H1 (cell line): ENCODE results near the gene RGP1. TPM values are rescaled to one million over a fixed set of nuclear protein-coding genes. Genes with fewer than 3 reads are reported as not detected.
A peak's percentile ranks its signal among the peaks of the same experiment; 100 is the strongest.

ENCODE experiments used
- CTCF ChIA-PET: fragments of 300-600 bp; sonication (Branson Sonifier 250); formaldehyde crosslinking; loops from one replicate; lab custom pipeline; 2021; ENCODE audit not compliant: partially characterized antibody; lab: Charles Lee
- POLR2A ChIA-PET: fragments of 300-600 bp; sonication (Branson Sonifier 250); formaldehyde crosslinking; loops from one replicate; lab custom pipeline; 2021; ENCODE audit warnings: inconsistent platforms; ENCODE audit not compliant: partially characterized antibody; lab: Charles Lee
- DNase-seq, 2 experiments: peaks; one replicate each; pipeline versions ENCODE4 v3.0.0 to v3.0.0-alpha.2; 2010 to 2022; ENCODE audit warnings: low spot score in 2 of 2, low read depth in 1 of 2, mixed read lengths in 1 of 2
- FAIRE-seq: peaks from 2 replicates; lab custom pipeline; 2011; peaks lifted over from hg19 to GRCh38; lab: Jason Lieb, UNC
- H2AFZ ChIP-seq: 2 replicates; pipeline ENCODE4 v1.8.1; 2012; ENCODE audit warnings: low read length, inconsistent platforms
- H2AK5ac ChIP-seq: 2 replicates; pipeline ENCODE4 v1.6.1; 2013; ENCODE audit warnings: low read depth, low read length
- H2BK120ac ChIP-seq: replicated peaks from 2 replicates; pipeline ENCODE3; 2013; ENCODE audit warnings: low read depth, low read length, inconsistent platforms
- H2BK12ac ChIP-seq: 2 replicates; pipeline ENCODE4 v1.6.1; 2013; ENCODE audit warnings: low read depth, low read length
- H2BK15ac ChIP-seq: 2 replicates; pipeline ENCODE4 v1.6.1; 2013; ENCODE audit warnings: low read length
- H2BK20ac ChIP-seq: 2 replicates; pipeline ENCODE4 v1.6.1; 2013; ENCODE audit warnings: low read length
- H2BK5ac ChIP-seq: 2 replicates; pipeline ENCODE4 v1.6.1; 2013; ENCODE audit warnings: low read depth, low read length
- H3K14ac ChIP-seq: 2 replicates; pipeline ENCODE4 v1.6.1; 2013; ENCODE audit warnings: inconsistent platforms; ENCODE audit not compliant: insufficient read length
- H3K18ac ChIP-seq: 2 replicates; pipeline ENCODE4 v1.6.1; 2013; ENCODE audit warnings: low read length; ENCODE audit errors: extremely low read depth
- H3K23ac ChIP-seq: 2 replicates; pipeline ENCODE4 v1.6.1; 2013; ENCODE audit warnings: inconsistent platforms; ENCODE audit not compliant: insufficient read length
- H3K23me2 ChIP-seq: 2 replicates; pipeline ENCODE4 v1.6.1; 2013; ENCODE audit warnings: low read depth, low read length
- H3K27ac ChIP-seq: 2 replicates; pipeline ENCODE4 v1.6.1; 2011; ENCODE audit warnings: low read depth, low read length, inconsistent platforms
- H3K27me3 ChIP-seq, 4 experiments: replicated peaks in 1 of 4; 1 replicate in 1 of 4; 2 replicates in 3 of 4; pipeline versions ENCODE4 v1.6.1 to v1.8.1; 2011 to 2013; ENCODE audit warnings: low read length in 3 of 4, mild to moderate bottlenecking in 3 of 4, inconsistent platforms in 2 of 4, mixed read lengths in 2 of 4, moderate library complexity in 1 of 4; ENCODE audit not compliant: control insufficient read depth in 3 of 4, insufficient read depth in 3 of 4; ENCODE audit errors: extremely low read depth in 1 of 4
- H3K36me3 ChIP-seq, 4 experiments: 2 replicates each; pipeline versions ENCODE4 v1.6.1 to v1.8.1; 2011 to 2013; ENCODE audit warnings: mild to moderate bottlenecking in 4 of 4, low read length in 3 of 4, moderate library complexity in 2 of 4, control low read depth in 1 of 4, inconsistent platforms in 1 of 4; ENCODE audit not compliant: insufficient read depth in 4 of 4, control insufficient read depth in 2 of 4
- H3K4ac ChIP-seq: replicated peaks from 2 replicates; pipeline ENCODE3; 2013; ENCODE audit warnings: low read length, low read depth, mixed read lengths, inconsistent platforms; ENCODE audit not compliant: insufficient read length
- H3K4me1 ChIP-seq, 4 experiments: replicated peaks in 1 of 4; 1 replicate in 1 of 4; 2 replicates in 3 of 4; pipeline versions ENCODE4 v1.6.1 to v1.8.1; 2011 to 2013; ENCODE audit warnings: low read length in 3 of 4, inconsistent platforms in 2 of 4, mixed read lengths in 1 of 4; ENCODE audit not compliant: insufficient read depth in 4 of 4, control insufficient read depth in 3 of 4
- H3K4me2 ChIP-seq, 2 experiments: 2 replicates each; pipeline versions ENCODE4 v1.6.1 to v1.8.1; 2011 to 2013; ENCODE audit warnings: low read depth in 2 of 2, low read length in 2 of 2, control low read depth in 1 of 2, inconsistent platforms in 1 of 2, mild to moderate bottlenecking in 1 of 2; ENCODE audit not compliant: insufficient read depth in 1 of 2
- H3K4me3 ChIP-seq, 4 experiments: fragments of 200-600, 300-600 bp in 1 of 4; sonication (generic), shearing (Covaris generic), sonication (Bioruptor Twin) in 1 of 4; 2 replicates each; pipeline versions ENCODE4 v1.5.1 to v1.8.1; 2011 to 2016; ENCODE audit warnings: low read length in 4 of 4, low read depth in 3 of 4, control low read depth in 2 of 4, inconsistent platforms in 2 of 4, mild to moderate bottlenecking in 2 of 4, mixed read lengths in 1 of 4, moderate library complexity in 1 of 4; ENCODE audit not compliant: insufficient read depth in 2 of 4; ENCODE audit errors: extremely low read depth in 1 of 4
- H3K56ac ChIP-seq: replicated peaks from 2 replicates; pipeline ENCODE3; 2013; ENCODE audit warnings: low read depth, mild to moderate bottlenecking, mixed read lengths, low read length, inconsistent platforms; ENCODE audit not compliant: insufficient read length
- H3K79me1 ChIP-seq: 2 replicates; pipeline ENCODE4 v1.6.1; 2013; ENCODE audit warnings: low read depth, low read length, control low read depth
- H3K79me2 ChIP-seq, 2 experiments: 2 replicates each; pipeline versions ENCODE4 v1.6.1 to v1.8.1; 2012 to 2013; ENCODE audit warnings: low read length in 2 of 2, mild to moderate bottlenecking in 2 of 2, inconsistent platforms in 1 of 2; ENCODE audit not compliant: insufficient read depth in 2 of 2, control insufficient read depth in 1 of 2
- H3K9ac ChIP-seq, 4 experiments: replicated peaks in 1 of 4; 1 replicate in 1 of 4; 2 replicates in 3 of 4; pipeline versions ENCODE4 v1.6.1 to v1.8.1; 2011 to 2013; ENCODE audit warnings: low read depth in 3 of 4, low read length in 3 of 4, control low read depth in 2 of 4, mild to moderate bottlenecking in 2 of 4, moderate library complexity in 2 of 4, inconsistent platforms in 1 of 4; ENCODE audit errors: extremely low read depth in 1 of 4
- H3K9me3 ChIP-seq, 2 experiments: 2 replicates each; pipeline versions ENCODE4 v1.6.1 to v1.8.1; 2012 to 2013; ENCODE audit warnings: mild to moderate bottlenecking in 2 of 2, moderate library complexity in 2 of 2, control low read depth in 1 of 2, inconsistent platforms in 1 of 2, low read depth in 1 of 2, low read length in 1 of 2, mixed read lengths in 1 of 2; ENCODE audit not compliant: insufficient read depth in 2 of 2
- H4K20me1 ChIP-seq, 2 experiments: replicated peaks in 1 of 2; 2 replicates each; pipeline versions ENCODE3 to v1.8.1; 2011 to 2013; ENCODE audit warnings: inconsistent platforms in 2 of 2, low read length in 2 of 2, mild to moderate bottlenecking in 1 of 2; ENCODE audit not compliant: insufficient read depth in 2 of 2, control insufficient read depth in 1 of 2
- H4K5ac ChIP-seq: 2 replicates; pipeline ENCODE4 v1.6.1; 2013; ENCODE audit warnings: low read length, low read depth, mixed read lengths, inconsistent platforms; ENCODE audit not compliant: insufficient read length
- H4K8ac ChIP-seq: 2 replicates; pipeline ENCODE4 v1.8.0; 2013; ENCODE audit warnings: mild to moderate bottlenecking, moderate library complexity, low read length, inconsistent platforms; ENCODE audit not compliant: insufficient read depth; ENCODE audit errors: extremely low read depth
- H4K91ac ChIP-seq: replicated peaks from 2 replicates; pipeline ENCODE3; 2013; ENCODE audit warnings: low read length, mixed read lengths, inconsistent platforms; ENCODE audit not compliant: insufficient read length
- RAD21 ChIP-seq, 2 experiments: IDR thresholded peaks in 1 of 2; conservative IDR thresholded peaks in 1 of 2; 2 replicates each; pipeline ENCODE4 v1.6.1; 2011; ENCODE audit warnings: low read depth in 2 of 2, low read length in 2 of 2, improper control_type of control experiment in 1 of 2, inconsistent platforms in 1 of 2, mild to moderate bottlenecking in 1 of 2, moderate library complexity in 1 of 2
- WGBS, 2 experiments: shearing (Covaris generic) in 1 of 2; methylation state at CpG; one replicate each; pipeline versions ENCODE4 v1.1.6 to v1.1.7; 2013 to 2015; ENCODE audit warnings: low lambda C conversion rate in 2 of 2, mixed read lengths in 2 of 2, inconsistent platforms in 1 of 2, low coverage in 1 of 2, missing lambda C conversion rate in 1 of 2; ENCODE audit not compliant: insufficient replicate concordance in 2 of 2, insufficient coverage in 1 of 2, insufficient read length in 1 of 2; ENCODE audit errors: extremely low coverage in 1 of 2, missing lambda C conversion rate in 1 of 2; 5-methylcytosine and 5-hydroxymethylcytosine counted together
- polyA plus RNA-seq, 7 experiments: library from polyadenylated mRNA; depleted of rRNA in 3 of 7; stranded (reverse) in 5 of 7; unstranded in 2 of 7; fragments of >200 nt in 5 of 7; fragments of 200-250 nt in 2 of 7; gene quantifications; 1 replicate in 5 of 7; 2 replicates in 1 of 7; 4 replicates in 1 of 7; pipeline versions ENCODE4 v1.2.1 to v1.2.3, GENCODE V29; 2011 to 2013; ENCODE audit warnings: missing spikeins in 2 of 7, mixed read lengths in 2 of 7
- total RNA-seq: library from RNA; stranded (reverse); fragmentation: NEBNext Ultra II Directional; extraction: Animal tissue kit (Norgen Biotek cat#: 25700); gene quantifications from 2 replicates; pipeline ENCODE4 v1.2.1, GENCODE V29; 2021
- TF ChIP-seq, protein P1 (sequence below): IDR thresholded peaks from 2 replicates; pipeline ENCODE4 v1.6.1; 2012; ENCODE audit warnings: inconsistent platforms

The RGP1 gene
- total and polyA plus RNA-seq, 2 of the 8 experiments (the other 6 are each of a cell fraction or from before 2014, with no cell fraction given): 11.8 to 22.7 TPM

DNA sequence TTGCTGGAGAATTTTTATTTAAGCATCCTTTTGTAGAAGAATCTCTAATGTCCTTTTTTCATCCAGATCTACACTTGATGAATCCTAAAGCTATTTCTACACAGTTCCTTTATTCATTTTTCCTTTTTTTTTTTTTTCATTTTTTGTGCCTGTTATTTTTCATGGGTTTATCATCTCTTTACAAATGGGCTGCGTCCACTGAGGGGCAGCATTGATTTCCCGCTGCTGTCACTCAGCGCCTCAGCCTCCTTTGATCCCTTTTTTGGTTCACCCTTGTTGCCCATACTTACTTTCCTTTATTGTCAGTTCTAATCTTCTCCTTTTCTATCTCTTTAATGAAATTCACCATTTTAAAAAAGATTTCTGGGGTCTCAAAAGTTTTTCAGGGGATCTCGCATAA is 10.7 kb downstream of the RGP1 start:
- 86% methylated on average over 4 of the region's 4 CpGs; no CpG with 5 or more reads in 1 of the 2 experiments for WGBS, 2 experiments
- no peak for DNase-seq
- FAIRE-seq: no peak
- Histone ChIP-seq H2BK15ac (no peak overlapping the region), H3K79me1 (no peaks in the 10 kb centered on the region), H3K23ac (no peak overlapping the region), H4K20me1 (no peaks in the 10 kb centered on the region), H2AK5ac (no peak overlapping the region), H3K27me3 (no peaks in the 10 kb centered on the region), H2BK5ac (no peak overlapping the region), H3K4me3 (no peak overlapping the region), H3K18ac (no peak overlapping the region), H3K79me2 (peaks cover 0 to 24% of the 10 kb centered on the region in 2 experiments; a peak in 2 of 4 replicates), H3K9me3 (no peaks in the 10 kb centered on the region), H3K36me3 (no peaks in the 10 kb centered on the region), H3K4me2 (no peak overlapping the region), H3K9ac (no peak overlapping the region), H3K56ac (no peak overlapping the region), H3K27ac (no peak overlapping the region), H3K4me1 (peaks cover 0 to 5% (median 0%) of the 10 kb centered on the region in 4 experiments; a peak in 2 of 7 replicates), H3K14ac (no peak overlapping the region), H2AFZ (no peak overlapping the region), H2BK20ac (no peak overlapping the region), H3K23me2 (no peaks in the 10 kb centered on the region; the same call in 1 of the 2 replicates), H3K4ac (no peak overlapping the region), H4K91ac (no peak overlapping the region), H4K8ac (no peak overlapping the region), H2BK12ac (no peak overlapping the region), H4K5ac (no peak overlapping the region), H2BK120ac (no peak overlapping the region)
- CTCF ChIA-PET: interaction anchor here (1.0 to 1.8 kb wide), 5 partner anchors 15 to 30 kb away, joined by 3 to 4 read pairs (median 4); no protein-coding TSS in a partner anchor
- TF ChIP-seq, protein P1, sequence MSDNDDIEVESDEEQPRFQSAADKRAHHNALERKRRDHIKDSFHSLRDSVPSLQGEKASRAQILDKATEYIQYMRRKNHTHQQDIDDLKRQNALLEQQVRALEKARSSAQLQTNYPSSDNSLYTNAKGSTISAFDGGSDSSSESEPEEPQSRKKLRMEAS: no peak
- 0 out of 4 replicates have a peak, but pooled peaks of 1 of the 2 experiments have one; percentile 2 for TF ChIP-seq RAD21 (IDR thresholded peaks at IDR 0.05 in 1 of 2, conservative IDR thresholded peaks at IDR 0.05 in 1 of 2; ENCODE audit: low read depth in 2 of 2, low read length in 2 of 2)
- POLR2A ChIA-PET: interaction anchor here (0.9 to 2.1 kb wide), 5 partner anchors 9 to 16 kb away, joined by 3 to 8 read pairs (median 4); partner anchors contain the start of genes GBA2 and RGP1
